K562 (cell line): ENCODE measurements around the gene SAMD10. TPM values are rescaled to one million over a fixed set of nuclear protein-coding genes. Genes with fewer than 3 reads are reported as not detected.

ENCODE experiments used
- E2F6 ChIP-seq, 2 experiments: IDR thresholded peaks; 2 replicates each; pipeline ENCODE4 v1.6.1; 2011; ENCODE audit warnings: borderline replicate concordance in 1 of 2, control low read depth in 1 of 2, low read depth in 1 of 2, low read length in 1 of 2, mild to moderate bottlenecking in 1 of 2, mixed read lengths in 1 of 2, moderate library complexity in 1 of 2; ENCODE audit not compliant: insufficient read depth in 1 of 2, insufficient read length in 1 of 2, poor library complexity in 1 of 2, severe bottlenecking in 1 of 2; ENCODE audit errors: extremely low read depth in 1 of 2
- EGR1 ChIP-seq: fragments of 450-650 bp; conservative IDR thresholded peaks from 2 replicates; pipeline ENCODE4 v1.6.1; 2017; ENCODE audit warnings: mild to moderate bottlenecking
- EP400 ChIP-seq: fragments of 450-650 bp; IDR thresholded peaks from 2 replicates; pipeline ENCODE4 v1.6.1; 2017; ENCODE audit warnings: antibody characterized with exemption, mild to moderate bottlenecking, moderate library complexity
- FOXK1 ChIP-seq: sonication (generic); formaldehyde crosslinking; IDR thresholded peaks from 2 replicates; pipeline ENCODE4 v1.8.0; 2022; ENCODE audit warnings: missing genetic modification reagents, mild to moderate bottlenecking, borderline replicate concordance
- NKRF ChIP-seq: fragments of 450-650 bp; IDR thresholded peaks from 2 replicates; pipeline ENCODE4 v1.6.1; 2016; ENCODE audit warnings: borderline replicate concordance
- SRSF7 ChIP-seq: fragments of 200-400 bp; formaldehyde crosslinking; optimal IDR thresholded peaks from 2 replicates; pipeline ENCODE3; 2017; ENCODE audit warnings: mild to moderate bottlenecking, low read depth, low read length
- ZBTB7A ChIP-seq: IDR thresholded peaks from 2 replicates; pipeline ENCODE4 v1.6.1; 2011; ENCODE audit warnings: low read depth, mild to moderate bottlenecking, low read length, moderate library complexity, borderline replicate concordance; ENCODE audit not compliant: control insufficient read depth
- ZFX ChIP-seq: sonication (generic); formaldehyde crosslinking; IDR thresholded peaks from 2 replicates; pipeline ENCODE4 v1.8.0; 2022; ENCODE audit warnings: mild to moderate bottlenecking, missing genetic modification reagents, moderate library complexity
- ZNF121 ChIP-seq: sonication (generic); formaldehyde crosslinking; conservative IDR thresholded peaks from 2 replicates; pipeline ENCODE4 v1.8.0; 2022; ENCODE audit warnings: missing genetic modification reagents
- ZNF143 ChIP-seq: sonication (generic); formaldehyde crosslinking; IDR thresholded peaks from 2 replicates; pipeline ENCODE4 v1.9.0; 2022; ENCODE audit warnings: mild to moderate bottlenecking, missing genetic modification reagents
- ZNF551 ChIP-seq: fragments of 250-450 bp; sonication (Bioruptor Pico); IDR thresholded peaks from 2 replicates; pipeline ENCODE4 v1.5.0; 2021; ENCODE audit warnings: mild to moderate bottlenecking, moderate library complexity
- polyA plus RNA-seq, 8 experiments: library from polyadenylated mRNA; depleted of rRNA in 4 of 8; stranded (reverse) in 5 of 8; unstranded in 3 of 8; fragments of >200 nt; fragmentation: Nextera tagmentation in 2 of 8; fragmentation: Illumina TruSeq in 1 of 8; extraction: Ambion mirVana in 2 of 8; extraction: Trizol in 1 of 8; gene quantifications; 2 replicates each; pipeline versions ENCODE4 v1.2.1 to v1.2.3, GENCODE V29; 2011 to 2014; ENCODE audit warnings: inconsistent platforms in 1 of 8, missing spikeins in 1 of 8
- total RNA-seq, 7 experiments: library from RNA; depleted of rRNA in 6 of 7; stranded (reverse); fragments of >200 nt in 6 of 7; fragmentation: Illumina TruSeq in 2 of 7; extraction: Trizol in 2 of 7; gene quantifications; 2 replicates each; pipeline versions ENCODE4 v1.2.1 to v1.2.3, GENCODE V29; 2011 to 2021; ENCODE audit warnings: low replicate concordance in 1 of 7
- TF ChIP-seq, protein P1 (sequence below): fragments of 250-450 bp; sonication (Bioruptor Pico); IDR thresholded peaks from 2 replicates; pipeline ENCODE4 v1.8.0; 2021; ENCODE audit warnings: moderate library complexity, mild to moderate bottlenecking, inconsistent platforms
- TF ChIP-seq, protein P2 (sequence below): fragments of 450-650 bp; IDR thresholded peaks from 2 replicates; pipeline ENCODE4 v1.7.1; 2018; ENCODE audit warnings: mild to moderate bottlenecking, low read depth; ENCODE audit not compliant: partially characterized antibody
- TF ChIP-seq, protein P3 (sequence below): fragments of 450-650 bp; IDR thresholded peaks from 2 replicates; pipeline ENCODE4 v1.6.1; 2018; ENCODE audit not compliant: partially characterized antibody

SAMD10 gene
- total and polyA plus RNA-seq, 9 of the 15 experiments (the other 6 are each of a cell fraction or from before 2014, with no cell fraction given): 0.37 to 15.2 (median 4.8) TPM

DNA sequence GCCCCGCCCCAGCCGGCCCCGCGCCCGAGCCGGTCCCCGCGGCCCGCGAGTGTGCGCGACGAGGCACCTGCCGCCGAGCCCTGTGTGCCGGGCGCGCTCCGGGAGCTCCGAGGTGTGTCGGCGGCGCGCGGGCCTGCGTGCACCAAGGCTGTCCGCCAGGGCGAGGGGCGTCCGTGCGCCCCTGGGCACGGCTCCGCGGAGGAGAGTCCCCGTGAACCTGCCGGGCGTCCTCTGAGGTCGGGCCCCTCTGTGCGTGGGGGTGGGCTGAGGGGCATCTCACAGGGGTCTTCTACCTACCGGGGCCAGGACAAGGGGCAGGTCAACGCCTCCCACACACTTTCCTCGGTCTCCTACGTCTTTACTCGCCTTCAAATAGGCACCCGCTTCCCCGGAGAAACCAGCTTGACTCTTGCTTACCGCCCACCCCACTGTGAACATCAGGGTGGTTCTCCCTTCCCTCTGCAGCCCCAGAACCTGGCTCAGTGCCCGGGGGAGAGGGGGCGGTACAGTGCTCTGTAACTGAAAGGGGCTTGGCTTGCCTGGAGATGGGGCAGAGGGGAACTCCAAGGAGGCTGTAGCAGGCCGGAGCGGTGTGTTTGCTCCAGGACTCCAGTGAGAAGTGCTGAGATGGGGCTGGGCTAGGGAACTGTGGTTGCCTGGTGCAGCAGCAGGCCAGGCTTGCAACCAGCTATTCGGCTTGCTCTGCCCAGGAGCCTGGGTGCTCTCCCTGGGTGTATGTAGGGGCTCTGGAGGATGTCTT lies at the start of gene SAMD10 (continued):
- TF ChIP-seq, protein P1, sequence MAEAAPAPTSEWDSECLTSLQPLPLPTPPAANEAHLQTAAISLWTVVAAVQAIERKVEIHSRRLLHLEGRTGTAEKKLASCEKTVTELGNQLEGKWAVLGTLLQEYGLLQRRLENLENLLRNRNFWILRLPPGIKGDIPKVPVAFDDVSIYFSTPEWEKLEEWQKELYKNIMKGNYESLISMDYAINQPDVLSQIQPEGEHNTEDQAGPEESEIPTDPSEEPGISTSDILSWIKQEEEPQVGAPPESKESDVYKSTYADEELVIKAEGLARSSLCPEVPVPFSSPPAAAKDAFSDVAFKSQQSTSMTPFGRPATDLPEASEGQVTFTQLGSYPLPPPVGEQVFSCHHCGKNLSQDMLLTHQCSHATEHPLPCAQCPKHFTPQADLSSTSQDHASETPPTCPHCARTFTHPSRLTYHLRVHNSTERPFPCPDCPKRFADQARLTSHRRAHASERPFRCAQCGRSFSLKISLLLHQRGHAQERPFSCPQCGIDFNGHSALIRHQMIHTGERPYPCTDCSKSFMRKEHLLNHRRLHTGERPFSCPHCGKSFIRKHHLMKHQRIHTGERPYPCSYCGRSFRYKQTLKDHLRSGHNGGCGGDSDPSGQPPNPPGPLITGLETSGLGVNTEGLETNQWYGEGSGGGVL (CRISPR knock-in tag): no peak
- TF ChIP-seq ZBTB7A: peak; percentile 82
- TF ChIP-seq ZNF143 (CRISPR knock-in tag): 0 out of 2 replicates have a peak, but pooled peaks have one; percentile 2
- 0 out of 2 replicates have a peak, but pooled peaks have one; percentile 24 for TF ChIP-seq NKRF
- TF ChIP-seq ZFX (CRISPR knock-in tag): 0 out of 2 replicates have a peak, but pooled peaks have one; percentile 10
- no peak for TF ChIP-seq ZNF121 (CRISPR knock-in tag)
- TF ChIP-seq, protein P2, sequence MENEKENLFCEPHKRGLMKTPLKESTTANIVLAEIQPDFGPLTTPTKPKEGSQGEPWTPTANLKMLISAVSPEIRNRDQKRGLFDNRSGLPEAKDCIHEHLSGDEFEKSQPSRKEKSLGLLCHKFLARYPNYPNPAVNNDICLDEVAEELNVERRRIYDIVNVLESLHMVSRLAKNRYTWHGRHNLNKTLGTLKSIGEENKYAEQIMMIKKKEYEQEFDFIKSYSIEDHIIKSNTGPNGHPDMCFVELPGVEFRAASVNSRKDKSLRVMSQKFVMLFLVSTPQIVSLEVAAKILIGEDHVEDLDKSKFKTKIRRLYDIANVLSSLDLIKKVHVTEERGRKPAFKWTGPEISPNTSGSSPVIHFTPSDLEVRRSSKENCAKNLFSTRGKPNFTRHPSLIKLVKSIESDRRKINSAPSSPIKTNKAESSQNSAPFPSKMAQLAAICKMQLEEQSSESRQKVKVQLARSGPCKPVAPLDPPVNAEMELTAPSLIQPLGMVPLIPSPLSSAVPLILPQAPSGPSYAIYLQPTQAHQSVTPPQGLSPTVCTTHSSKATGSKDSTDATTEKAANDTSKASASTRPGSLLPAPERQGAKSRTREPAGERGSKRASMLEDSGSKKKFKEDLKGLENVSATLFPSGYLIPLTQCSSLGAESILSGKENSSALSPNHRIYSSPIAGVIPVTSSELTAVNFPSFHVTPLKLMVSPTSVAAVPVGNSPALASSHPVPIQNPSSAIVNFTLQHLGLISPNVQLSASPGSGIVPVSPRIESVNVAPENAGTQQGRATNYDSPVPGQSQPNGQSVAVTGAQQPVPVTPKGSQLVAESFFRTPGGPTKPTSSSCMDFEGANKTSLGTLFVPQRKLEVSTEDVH: no peak
- TF ChIP-seq ZNF551: no peak
- peak; percentile 72 for TF ChIP-seq EGR1
- TF ChIP-seq, protein P3, sequence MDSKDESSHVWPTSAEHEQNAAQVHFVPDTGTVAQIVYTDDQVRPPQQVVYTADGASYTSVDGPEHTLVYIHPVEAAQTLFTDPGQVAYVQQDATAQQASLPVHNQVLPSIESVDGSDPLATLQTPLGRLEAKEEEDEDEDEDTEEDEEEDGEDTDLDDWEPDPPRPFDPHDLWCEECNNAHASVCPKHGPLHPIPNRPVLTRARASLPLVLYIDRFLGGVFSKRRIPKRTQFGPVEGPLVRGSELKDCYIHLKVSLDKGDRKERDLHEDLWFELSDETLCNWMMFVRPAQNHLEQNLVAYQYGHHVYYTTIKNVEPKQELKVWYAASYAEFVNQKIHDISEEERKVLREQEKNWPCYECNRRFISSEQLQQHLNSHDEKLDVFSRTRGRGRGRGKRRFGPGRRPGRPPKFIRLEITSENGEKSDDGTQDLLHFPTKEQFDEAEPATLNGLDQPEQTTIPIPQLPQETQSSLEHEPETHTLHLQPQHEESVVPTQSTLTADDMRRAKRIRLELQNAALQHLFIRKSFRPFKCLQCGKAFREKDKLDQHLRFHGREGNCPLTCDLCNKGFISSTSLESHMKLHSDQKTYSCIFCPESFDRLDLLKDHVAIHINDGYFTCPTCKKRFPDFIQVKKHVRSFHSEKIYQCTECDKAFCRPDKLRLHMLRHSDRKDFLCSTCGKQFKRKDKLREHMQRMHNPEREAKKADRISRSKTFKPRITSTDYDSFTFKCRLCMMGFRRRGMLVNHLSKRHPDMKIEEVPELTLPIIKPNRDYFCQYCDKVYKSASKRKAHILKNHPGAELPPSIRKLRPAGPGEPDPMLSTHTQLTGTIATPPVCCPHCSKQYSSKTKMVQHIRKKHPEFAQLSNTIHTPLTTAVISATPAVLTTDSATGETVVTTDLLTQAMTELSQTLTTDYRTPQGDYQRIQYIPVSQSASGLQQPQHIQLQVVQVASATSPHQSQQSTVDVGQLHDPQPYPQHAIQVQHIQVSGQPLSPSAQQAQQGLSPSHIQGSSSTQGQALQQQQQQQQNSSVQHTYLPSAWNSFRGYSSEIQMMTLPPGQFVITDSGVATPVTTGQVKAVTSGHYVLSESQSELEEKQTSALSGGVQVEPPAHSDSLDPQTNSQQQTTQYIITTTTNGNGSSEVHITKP: peak; percentile 26
- peak in 1 of 2 experiments; percentile 37 for TF ChIP-seq E2F6 (IDR thresholded peaks at IDR 0.05; ENCODE audit: borderline replicate concordance in 1 of 2, extremely low read depth in 1 of 2, insufficient read depth in 1 of 2, insufficient read length in 1 of 2, low read depth in 1 of 2, low read length in 1 of 2, poor library complexity in 1 of 2, severe bottlenecking in 1 of 2)
- TF ChIP-seq FOXK1 (CRISPR knock-in tag): 0 out of 2 replicates have a peak, but pooled peaks have one; percentile 0
- no peak for TF ChIP-seq SRSF7
- no peak for TF ChIP-seq EP400
